Small intestine (tissue), 7 donors: Measurements from ENCODE around the gene NOC4L. TPM values are rescaled to one million over a fixed set of nuclear protein-coding genes. Genes with fewer than 3 reads are reported as not detected.
A peak's percentile ranks its signal among the peaks of the same experiment; 100 is the strongest.

ENCODE experiments used
- DNase-seq, 2 donors: peaks; one replicate each; pipeline versions ENCODE4 v3.0.0 to v3.0.0-alpha.2; 2013
- FAIRE-seq: peaks from 2 replicates; lab custom pipeline; 2012; peaks lifted over from hg19 to GRCh38; lab: Jason Lieb, UNC
- H3K27ac ChIP-seq, 3 donors: one replicate each; pipeline ENCODE4 v1.5.1; 2013; ENCODE audit warnings: low read length in 2 of 3, mild to moderate bottlenecking in 2 of 3, control low read depth in 1 of 3, inconsistent platforms in 1 of 3, low read depth in 1 of 3, moderate library complexity in 1 of 3
- H3K27me3 ChIP-seq, 3 donors: one replicate each; pipeline ENCODE4 v1.6.1; 2013; ENCODE audit warnings: low read length in 3 of 3, inconsistent platforms in 1 of 3; ENCODE audit not compliant: control insufficient read depth in 3 of 3, insufficient read depth in 3 of 3
- H3K36me3 ChIP-seq, 3 donors: one replicate each; pipeline ENCODE4 v1.6.1; 2013; ENCODE audit warnings: low read length in 3 of 3, inconsistent platforms in 1 of 3, low read depth in 1 of 3, mild to moderate bottlenecking in 1 of 3, moderate library complexity in 1 of 3; ENCODE audit not compliant: control insufficient read depth in 3 of 3, insufficient read depth in 2 of 3
- H3K4me1 ChIP-seq, 3 donors: one replicate each; pipeline ENCODE4 v1.6.1; 2013; ENCODE audit warnings: low read length in 2 of 3, inconsistent platforms in 1 of 3, low read depth in 1 of 3, mild to moderate bottlenecking in 1 of 3, moderate library complexity in 1 of 3; ENCODE audit not compliant: control insufficient read depth in 3 of 3, insufficient read depth in 2 of 3
- H3K4me3 ChIP-seq, 3 donors: one replicate each; pipeline ENCODE4 v1.5.1; 2013; ENCODE audit warnings: low read length in 3 of 3, control low read depth in 1 of 3, inconsistent platforms in 1 of 3, low read depth in 1 of 3, mild to moderate bottlenecking in 1 of 3, moderate library complexity in 1 of 3
- H3K9me3 ChIP-seq, 2 donors: one replicate each; pipeline ENCODE4 v1.6.1; 2013; ENCODE audit warnings: low read depth in 1 of 2, low read length in 1 of 2; ENCODE audit not compliant: control insufficient read depth in 2 of 2, insufficient read depth in 1 of 2
- WGBS, 3 donors: extraction: QIAGEN DNeasy Blood & Tissue Kit; methylation state at CpG; one replicate each; pipeline ENCODE4 v1.1.7; 2013; 5-methylcytosine and 5-hydroxymethylcytosine counted together
- polyA plus RNA-seq, 4 donors: library from polyadenylated mRNA; stranded (reverse) in 3 of 4; unstranded in 1 of 4; fragments of 200-250 nt in 3 of 4; fragments of 120-200 nt in 1 of 4; gene quantifications; one replicate each; pipeline versions ENCODE4 v1.2.1 to v1.2.3, GENCODE V29; 2013
- donor health status: healthy with polysubstance abuse.
- donor health status: control.
- donor health status: control.
- donor health status: Bipolar disorder and iron deficiency.
- donor health status: healthy.

The NOC4L gene
- polyA plus RNA-seq, 4 donors: 13.2 to 32.4 (median 27.5) TPM

- no peak for FAIRE-seq
- Histone ChIP-seq H3K27me3 (peaks cover 0 to 21% (median 4%) of the 10 kb centered on the region in 3 donors), H3K4me3 (no peak overlapping the region), H3K27ac (no peak overlapping the region), H3K36me3 (no peaks in the 10 kb centered on the region), H3K4me1 (no peaks in the 10 kb centered on the region), H3K9me3 (peaks cover 0 to 2% of the 10 kb centered on the region in 2 donors)
- no peak for DNase-seq
- 57 to 60% (median 58%) methylated on average over 39 of the region's 39 CpGs for WGBS, 3 donors
Measured at GRCh38 chr12:132178801-132179401, 34.6 kb downstream of the NOC4L start.

GRCh38 chr12:132179431-132180362 lies 35.4 kb downstream of the NOC4L start:
- Histone ChIP-seq H3K27ac (no peak overlapping the region), H3K27me3 (peaks cover 0 to 23% (median 4%) of the 10 kb centered on the region in 3 donors), H3K36me3 (no peaks in the 10 kb centered on the region), H3K4me3 (no peak overlapping the region), H3K9me3 (peaks cover 0 to 2% of the 10 kb centered on the region in 2 donors), H3K4me1 (no peaks in the 10 kb centered on the region)
- DNase-seq (no peak), FAIRE-seq (no peak)
- 78 to 83% (median 80%) methylated on average over 19 of the region's 19 CpGs for WGBS, 3 donors

GRCh38 chr12:132180648-132181546 lies 36.6 kb downstream of the NOC4L start:
- Histone ChIP-seq H3K4me3 (no peak overlapping the region), H3K36me3 (no peaks in the 10 kb centered on the region), H3K27ac (no peak overlapping the region), H3K27me3 (peaks cover 0 to 30% (median 4%) of the 10 kb centered on the region in 3 donors), H3K4me1 (no peaks in the 10 kb centered on the region), H3K9me3 (peaks cover 0 to 3% of the 10 kb centered on the region in 2 donors)
- FAIRE-seq (no peak), DNase-seq (no peak)
- 83 to 86% (median 83%) methylated on average over 28 to 30 of the region's 30 CpGs for WGBS, 3 donors

- 81 to 88% (median 82%) methylated on average over 26 to 31 of the region's 33 CpGs for WGBS, 3 donors
- H3K27me3 ChIP-seq: peaks cover 0 to 35% (median 2%) of the 10 kb centered on the region in 3 donors
- no peak overlapping the region for H3K27ac ChIP-seq
- H3K4me1 ChIP-seq: no peaks in the 10 kb centered on the region
- FAIRE-seq (no peak), DNase-seq (no peak)
- no peak overlapping the region for H3K4me3 ChIP-seq
- peaks cover 0 to 4% of the 10 kb centered on the region in 2 donors for H3K9me3 ChIP-seq
- H3K36me3 ChIP-seq: no peaks in the 10 kb centered on the region
Measured at GRCh38 chr12:132181570-132182200, 37.4 kb downstream of the NOC4L start.

GRCh38 chr12:132182206-132182710 lies 38.0 kb downstream of the NOC4L start:
- peaks cover 0 to 35% (median 0%) of the 10 kb centered on the region in 3 donors for H3K27me3 ChIP-seq
- H3K4me1 ChIP-seq: no peaks in the 10 kb centered on the region
- DNase-seq (no peak), FAIRE-seq (no peak)
- no peak overlapping the region for H3K4me3 ChIP-seq
- H3K36me3 ChIP-seq: no peaks in the 10 kb centered on the region
- peaks cover 0 to 4% of the 10 kb centered on the region in 2 donors for H3K9me3 ChIP-seq
- H3K27ac ChIP-seq: no peak overlapping the region
- 89 to 91% (median 89%) methylated on average over 21 of the region's 21 CpGs for WGBS, 3 donors

- DNase-seq: no peak
- Histone ChIP-seq H3K36me3 (no peaks in the 10 kb centered on the region), H3K27ac (no peak overlapping the region), H3K9me3 (peaks cover 0 to 4% of the 10 kb centered on the region in 2 donors), H3K27me3 (peaks cover 0 to 35% (median 0%) of the 10 kb centered on the region in 3 donors), H3K4me1 (no peaks in the 10 kb centered on the region), H3K4me3 (no peak overlapping the region)
- no peak for FAIRE-seq
- 75 to 82% (median 80%) methylated on average over 10 of the region's 10 CpGs for WGBS, 3 donors
Measured at GRCh38 chr12:132182711-132183365, 38.6 kb downstream of the NOC4L start.

GRCh38 chr12:132185705-132186104 lies 41.4 kb downstream of the NOC4L start:
- WGBS, 3 donors: 58 to 71% (median 63%) methylated on average over 16 of the region's 16 CpGs
- Histone ChIP-seq H3K4me1 (peaks cover 4 to 10% (median 4%) of the 10 kb centered on the region in 3 donors), H3K27ac (peak overlapping the region in 1 of 3 donors; percentile 59), H3K36me3 (no peaks in the 10 kb centered on the region), H3K27me3 (peaks cover 0 to 51% (median 0%) of the 10 kb centered on the region in 3 donors), H3K9me3 (peaks cover 0 to 8% of the 10 kb centered on the region in 2 donors), H3K4me3 (no peak overlapping the region)
- DNase-seq (no peak), FAIRE-seq (no peak)
